AG09319 (cell line): Measurements from ENCODE around the gene ATG16L2.
A peak's percentile ranks its signal among the peaks of the same experiment; 100 is the strongest.

Source experiments
- DNase-seq: peaks from one replicate; pipeline ENCODE4 v3.0.0-alpha.2; 2010; ENCODE audit warnings: low read depth; ENCODE audit errors: extremely low read depth
- TF ChIP-seq, protein P1 (sequence below): IDR thresholded peaks from 2 replicates; pipeline ENCODE4 v1.5.1; 2011; ENCODE audit warnings: low read depth, mild to moderate bottlenecking, inconsistent platforms, low read length, moderate library complexity

The ATG16L2 gene

DNA sequence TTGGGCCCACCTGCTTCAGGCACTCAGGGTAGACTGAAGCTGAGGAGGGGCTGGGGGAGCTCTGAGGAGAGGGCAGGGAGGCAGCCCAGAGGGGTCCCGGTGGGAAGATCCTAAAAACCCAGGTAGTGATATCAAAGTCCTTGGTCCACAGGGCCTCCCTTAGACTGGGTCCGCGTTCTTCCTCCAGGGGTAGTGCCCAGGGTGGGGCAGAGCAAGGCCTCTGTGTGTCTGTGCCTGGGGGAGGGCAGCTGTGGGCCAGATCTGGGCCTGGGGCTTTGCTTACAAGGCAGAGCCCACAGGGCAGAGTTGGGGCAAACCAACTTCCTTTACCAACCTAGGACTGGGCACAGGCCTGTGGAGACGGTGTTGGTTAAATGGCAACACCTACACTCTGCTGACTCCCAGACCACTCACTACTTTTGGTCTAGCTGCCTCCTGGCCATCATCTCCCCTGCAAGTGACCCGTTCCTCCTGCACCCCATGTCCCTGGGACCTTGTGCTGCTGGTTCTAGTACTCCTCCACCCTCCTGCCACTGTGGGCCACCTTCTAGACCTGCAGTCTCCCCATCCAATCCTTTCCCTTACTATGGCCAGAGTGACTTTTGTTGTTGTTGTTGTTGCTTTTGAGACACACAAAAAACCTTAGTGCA, 15.8 kb downstream of the ATG16L2 start:
- TF ChIP-seq, protein P1, sequence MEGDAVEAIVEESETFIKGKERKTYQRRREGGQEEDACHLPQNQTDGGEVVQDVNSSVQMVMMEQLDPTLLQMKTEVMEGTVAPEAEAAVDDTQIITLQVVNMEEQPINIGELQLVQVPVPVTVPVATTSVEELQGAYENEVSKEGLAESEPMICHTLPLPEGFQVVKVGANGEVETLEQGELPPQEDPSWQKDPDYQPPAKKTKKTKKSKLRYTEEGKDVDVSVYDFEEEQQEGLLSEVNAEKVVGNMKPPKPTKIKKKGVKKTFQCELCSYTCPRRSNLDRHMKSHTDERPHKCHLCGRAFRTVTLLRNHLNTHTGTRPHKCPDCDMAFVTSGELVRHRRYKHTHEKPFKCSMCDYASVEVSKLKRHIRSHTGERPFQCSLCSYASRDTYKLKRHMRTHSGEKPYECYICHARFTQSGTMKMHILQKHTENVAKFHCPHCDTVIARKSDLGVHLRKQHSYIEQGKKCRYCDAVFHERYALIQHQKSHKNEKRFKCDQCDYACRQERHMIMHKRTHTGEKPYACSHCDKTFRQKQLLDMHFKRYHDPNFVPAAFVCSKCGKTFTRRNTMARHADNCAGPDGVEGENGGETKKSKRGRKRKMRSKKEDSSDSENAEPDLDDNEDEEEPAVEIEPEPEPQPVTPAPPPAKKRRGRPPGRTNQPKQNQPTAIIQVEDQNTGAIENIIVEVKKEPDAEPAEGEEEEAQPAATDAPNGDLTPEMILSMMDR: no peak

DNA sequence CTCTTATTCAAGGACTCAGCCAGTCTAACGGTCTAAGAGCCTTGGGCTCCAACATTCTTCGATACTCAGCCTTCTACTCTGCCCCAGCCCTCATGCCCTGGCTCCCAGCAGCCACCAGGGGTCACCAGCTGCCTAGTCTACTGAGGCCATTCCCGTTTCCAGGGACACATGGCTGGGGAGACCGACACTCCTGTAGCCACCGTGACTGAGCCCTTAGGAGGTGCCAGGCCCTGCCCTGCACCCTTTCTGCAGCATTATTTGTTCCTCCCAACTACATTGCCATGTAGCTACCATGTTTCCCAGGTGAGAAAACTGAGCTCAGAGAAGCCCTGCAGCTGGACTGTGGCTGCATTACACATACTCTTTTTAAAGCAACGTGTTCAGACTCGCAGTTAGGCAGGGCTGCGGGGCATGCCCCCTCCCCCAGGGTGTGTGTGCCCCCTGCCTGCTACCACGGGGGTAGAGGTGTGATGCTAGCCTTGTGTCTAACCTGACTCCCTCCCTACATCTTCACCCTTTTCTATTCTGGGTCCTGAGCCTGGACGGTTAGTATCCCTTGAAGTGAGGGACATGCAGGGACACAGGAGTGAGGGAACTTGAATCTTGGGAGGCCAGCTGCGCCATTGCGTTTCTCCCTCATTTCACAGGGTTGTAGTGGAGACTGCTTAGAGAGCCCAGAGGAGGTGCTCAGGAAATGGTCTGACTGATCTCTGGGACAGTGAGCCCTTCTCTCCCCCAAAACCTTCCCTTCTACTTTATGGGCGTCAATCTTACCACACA, 17.5 kb downstream of the ATG16L2 start:
- no peak for DNase-seq
- TF ChIP-seq, protein P1: peak; percentile 99

More for the DNA sequence above, 15.8 kb downstream of the ATG16L2 start:
- no peak for DNase-seq

DNA sequence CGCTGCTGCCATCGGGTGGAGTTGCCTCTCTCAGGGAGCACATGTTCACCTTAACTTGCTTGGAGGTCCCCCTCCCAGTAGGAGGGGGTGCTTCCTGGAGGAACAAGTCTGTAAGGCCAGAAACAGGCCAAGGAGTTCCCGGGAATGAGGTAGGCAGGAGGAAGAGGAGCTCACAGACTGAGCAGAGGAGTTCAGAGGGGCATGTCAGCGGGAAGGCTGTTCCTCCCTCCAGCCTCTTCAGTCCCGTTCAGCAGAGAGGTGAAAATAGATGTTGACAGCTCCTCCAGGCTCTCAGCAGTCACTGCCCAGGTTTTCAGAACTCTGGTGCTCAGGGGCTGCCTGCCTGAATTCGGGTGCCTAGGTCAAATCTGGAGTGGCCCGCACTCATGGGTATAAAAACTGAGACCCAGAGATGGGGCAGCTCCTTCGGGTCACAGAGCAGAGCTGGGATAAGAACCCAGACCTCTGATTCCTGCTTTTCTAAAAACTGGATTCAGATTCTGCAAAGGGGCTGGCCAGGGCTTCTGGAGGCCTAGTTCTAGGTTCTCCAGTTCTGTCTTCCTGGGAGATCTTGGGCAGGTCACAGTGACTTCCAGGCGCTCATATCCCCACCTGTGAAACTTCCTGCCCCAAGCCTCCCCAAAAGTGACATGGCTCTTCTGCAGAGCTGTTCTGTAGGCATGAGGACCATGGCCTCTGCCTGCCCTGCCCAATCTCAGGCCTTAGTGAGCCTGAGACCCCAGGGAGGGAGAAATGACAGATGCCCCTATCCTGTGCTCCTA, 18.3 kb downstream of the ATG16L2 start:
- TF ChIP-seq, protein P1: no peak
- no peak for DNase-seq

DNA sequence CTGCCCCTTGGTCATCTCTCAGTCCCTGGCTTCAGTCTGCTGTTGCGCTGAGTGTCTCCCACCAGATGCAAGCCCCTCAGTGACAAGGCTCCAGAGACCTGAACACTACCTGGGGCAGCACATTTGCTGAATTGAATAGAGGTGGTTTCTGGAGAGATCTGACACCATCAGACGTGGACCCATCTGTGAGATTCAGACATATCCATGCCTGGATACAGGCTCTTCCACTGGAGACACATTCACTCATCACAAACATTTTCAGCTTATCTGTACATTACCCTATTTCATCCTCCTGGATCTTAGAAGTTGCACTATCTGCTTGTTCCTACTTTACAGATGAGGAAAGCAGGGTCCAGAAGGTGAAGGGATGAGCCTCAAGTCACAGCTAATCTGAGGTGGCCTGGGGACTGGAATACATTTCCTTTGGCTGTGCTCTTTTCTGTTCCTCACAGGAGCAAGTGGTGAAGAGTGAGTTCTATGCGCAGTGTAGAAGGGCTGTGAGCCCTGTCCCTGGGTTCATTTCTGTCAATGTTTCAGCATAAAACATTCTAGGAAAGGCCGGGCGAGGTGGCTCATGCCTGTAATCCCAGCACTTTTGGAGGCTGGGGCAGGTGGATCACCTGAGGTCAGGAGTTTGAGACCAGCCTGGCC, 19.0 kb downstream of the ATG16L2 start:
- TF ChIP-seq, protein P1: no peak
- DNase-seq: no peak

DNA sequence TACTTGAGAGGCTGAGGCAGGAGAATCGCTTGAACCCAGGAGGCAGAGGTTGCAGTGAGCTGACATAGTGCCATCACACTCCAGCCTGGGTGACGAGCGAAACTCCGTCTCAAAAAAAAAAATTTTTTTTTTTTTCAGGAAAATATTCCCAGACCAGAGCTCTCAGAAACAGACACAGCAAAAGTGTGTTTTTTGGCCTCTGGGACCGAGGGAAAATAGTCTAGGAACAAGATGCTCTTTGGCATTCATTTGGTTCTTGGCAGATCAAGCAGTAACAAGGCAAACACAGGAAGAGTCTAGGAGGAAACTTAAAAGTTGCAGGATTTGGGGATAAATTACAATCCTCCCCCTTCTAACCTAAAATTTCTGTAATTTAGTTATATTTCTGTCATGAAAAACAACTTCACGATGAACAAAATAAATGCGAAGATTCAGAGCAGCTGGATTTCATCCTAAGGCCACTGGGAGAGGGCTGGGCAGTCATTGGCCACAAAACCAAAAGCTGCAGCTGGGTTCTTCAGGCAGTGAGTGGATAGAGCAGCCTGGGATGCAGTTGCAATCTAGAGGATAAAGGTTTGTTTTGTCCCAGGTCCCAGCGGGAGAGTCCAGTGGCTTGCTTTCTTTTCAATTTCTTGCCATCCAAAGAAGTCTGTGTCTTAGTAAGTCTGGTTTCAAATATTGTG, 19.7 kb downstream of the ATG16L2 start:
- no peak for DNase-seq
- TF ChIP-seq, protein P1: no peak

DNA sequence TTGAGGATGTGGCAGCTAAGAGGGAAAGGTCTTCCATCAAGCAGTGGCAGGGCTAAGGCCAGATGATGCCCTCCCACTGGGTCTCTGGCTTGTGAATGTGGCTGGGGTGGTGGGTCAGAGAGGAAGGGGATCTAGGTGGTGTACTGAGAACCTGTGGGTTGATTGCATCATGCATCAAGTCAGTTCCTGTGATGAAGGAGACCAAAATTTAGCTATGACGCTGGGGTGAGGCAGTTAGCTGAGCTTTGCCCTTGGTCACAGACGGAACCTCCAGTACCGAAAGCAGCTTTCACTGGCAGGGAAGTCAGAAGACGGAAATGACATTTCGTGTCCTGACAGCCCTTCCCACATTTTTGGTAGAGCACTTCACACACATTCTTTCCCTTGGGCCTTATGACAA, 20.7 kb downstream of the ATG16L2 start:
- no peak for DNase-seq
- TF ChIP-seq, protein P1: no peak
